Left lobe of liver (tissue), 2 donors: ENCODE measurements around the gene DHRS13. TPM values are rescaled to one million over a fixed set of nuclear protein-coding genes. Genes with fewer than 3 reads are reported as not detected.
"Not testable (repeated sequence)": the region's sequence is repeated elsewhere in the genome, so short reads cannot be mapped to it uniquely, and the experiment has no call there.

Source experiments
- ATAC-seq: fragments of 200-7000 bp; cut with Tn5 transposase; one replicate; pipeline ENCODE4 v1.9.1; 2020; ENCODE audit warnings: mild to moderate bottlenecking, moderate library complexity
- DNase-seq: peaks from one replicate; pipeline ENCODE4 v3.0.0-alpha.2; 2020; ENCODE audit warnings: low spot score
- total RNA-seq: library from RNA; stranded (reverse); gene quantifications from one replicate; pipeline ENCODE4 v1.2.1, GENCODE V29; 2021
- donor health status: DM: no; HTN: no; CAD: no; lungs with moderate emphysema.
- donor health status: DM: no; HTN: yes; CAD: no.

DHRS13 gene
- total RNA-seq, 1 donor from 2014 or later, result 5.5 TPM

DNA sequence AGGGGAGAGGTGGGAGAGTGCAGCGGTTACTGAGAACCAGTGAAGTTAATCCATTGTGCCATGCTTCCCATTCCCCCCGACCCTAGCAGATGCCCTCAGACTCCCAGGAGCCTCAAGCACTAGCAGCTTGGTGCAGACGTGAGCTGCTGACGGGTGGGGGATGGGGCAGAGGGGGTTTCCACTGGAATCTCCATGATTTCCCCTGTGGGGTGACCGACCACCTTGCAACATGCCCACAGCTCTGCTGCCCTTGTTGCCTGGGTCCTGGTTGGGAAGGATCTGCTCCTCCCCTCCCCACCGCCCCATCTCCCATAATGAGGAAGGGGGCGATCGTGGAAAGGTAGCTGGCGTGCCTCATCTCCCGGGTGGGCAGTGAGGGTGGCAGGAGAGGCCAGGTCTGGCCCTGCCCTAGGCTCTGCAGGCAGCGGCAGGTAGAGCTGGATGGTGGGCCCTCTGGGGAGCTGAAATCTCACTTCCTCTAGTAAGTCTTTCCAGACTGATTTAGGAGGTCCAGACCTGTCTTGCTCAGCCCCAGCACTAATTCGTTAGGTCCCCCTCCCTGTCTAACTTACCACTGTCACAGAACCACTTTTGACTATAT is 14.9 kb downstream of the DHRS13 start:
- ATAC-seq, result no peak

DNA sequence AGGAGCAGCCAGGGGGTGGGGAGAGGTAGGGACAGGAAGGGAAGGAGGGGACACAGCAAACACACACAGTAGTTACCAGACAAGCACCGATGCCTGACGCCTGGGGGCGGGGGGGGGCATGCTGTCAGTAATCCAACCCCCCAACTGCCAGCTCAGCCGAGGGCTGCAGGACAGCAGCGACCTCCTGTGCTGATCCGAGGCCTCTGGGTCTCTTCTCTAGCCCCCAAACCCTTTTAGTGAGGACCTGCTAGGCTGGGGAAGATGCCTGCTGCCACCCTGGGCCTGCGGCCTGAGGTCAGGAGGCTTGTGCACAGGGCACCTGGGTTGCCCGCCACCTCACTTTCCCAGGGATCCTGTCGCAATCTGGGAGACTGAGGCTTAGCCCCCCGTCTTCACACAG is 16.9 kb downstream of the DHRS13 start:
- DNase-seq, result no peak

More for the DNA sequence above, 14.9 kb downstream of the DHRS13 start:
- DNase-seq, result no peak

DNA sequence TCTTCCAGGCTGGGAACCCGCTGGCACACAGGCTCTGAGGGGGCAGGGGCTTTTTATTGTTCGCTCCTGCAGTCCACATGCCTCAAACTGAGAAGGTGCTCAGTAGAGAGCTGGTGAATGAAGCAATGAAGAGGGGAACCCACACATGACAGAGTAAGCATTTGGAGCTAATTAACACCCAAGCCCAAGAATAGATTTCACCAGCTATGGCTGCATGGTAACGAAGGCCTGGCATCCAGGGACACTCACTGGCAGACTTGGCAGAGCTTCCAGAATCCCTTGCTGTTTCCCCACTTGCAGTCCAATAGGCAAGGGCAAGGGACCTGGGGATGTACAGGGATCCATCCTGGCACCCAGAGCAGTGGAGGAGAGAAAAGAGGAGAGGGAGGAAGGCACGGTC is 17.5 kb downstream of the DHRS13 start:
- DNase-seq (no peak), ATAC-seq (no peak)

More for the DNA sequence above, 16.9 kb downstream of the DHRS13 start:
- no peak for ATAC-seq

DNA sequence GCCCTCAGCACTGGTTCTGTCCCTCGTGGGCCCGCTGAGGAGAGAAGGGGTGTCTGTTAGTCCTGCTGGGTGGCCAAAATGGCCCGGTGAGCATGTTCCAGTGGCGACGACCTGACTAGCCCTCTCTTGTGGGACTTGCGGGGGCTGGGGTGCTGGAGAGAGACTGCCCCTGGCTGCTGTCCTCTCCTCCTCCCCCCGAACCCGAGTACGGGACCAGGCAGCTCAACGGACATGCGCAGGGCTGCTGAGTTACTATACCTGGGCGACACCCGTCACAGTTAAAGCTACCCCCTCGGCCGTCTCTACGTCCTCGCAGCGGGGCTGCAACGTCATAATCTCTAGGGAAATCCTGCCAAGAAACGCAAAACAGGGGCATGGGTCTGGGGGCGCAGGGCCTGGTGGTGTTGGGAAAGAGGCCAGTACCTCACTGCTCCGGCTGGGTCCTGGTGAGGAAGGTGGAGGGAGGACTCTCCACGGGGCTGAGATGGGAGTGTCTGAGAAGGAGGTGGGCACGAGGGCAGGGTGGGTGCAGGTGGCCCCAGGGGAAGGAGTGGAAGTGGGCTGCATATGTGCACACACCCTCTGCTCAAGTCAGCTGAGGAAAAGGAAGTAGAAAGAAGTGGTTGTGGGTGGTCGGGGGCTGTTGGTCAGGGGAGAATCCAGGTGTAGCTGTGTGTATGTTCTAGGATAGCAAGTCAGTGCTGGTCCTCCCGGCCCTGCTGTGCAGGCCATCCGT is 18.7 kb downstream of the DHRS13 start:
- ATAC-seq (no peak), DNase-seq (no peak)

DNA sequence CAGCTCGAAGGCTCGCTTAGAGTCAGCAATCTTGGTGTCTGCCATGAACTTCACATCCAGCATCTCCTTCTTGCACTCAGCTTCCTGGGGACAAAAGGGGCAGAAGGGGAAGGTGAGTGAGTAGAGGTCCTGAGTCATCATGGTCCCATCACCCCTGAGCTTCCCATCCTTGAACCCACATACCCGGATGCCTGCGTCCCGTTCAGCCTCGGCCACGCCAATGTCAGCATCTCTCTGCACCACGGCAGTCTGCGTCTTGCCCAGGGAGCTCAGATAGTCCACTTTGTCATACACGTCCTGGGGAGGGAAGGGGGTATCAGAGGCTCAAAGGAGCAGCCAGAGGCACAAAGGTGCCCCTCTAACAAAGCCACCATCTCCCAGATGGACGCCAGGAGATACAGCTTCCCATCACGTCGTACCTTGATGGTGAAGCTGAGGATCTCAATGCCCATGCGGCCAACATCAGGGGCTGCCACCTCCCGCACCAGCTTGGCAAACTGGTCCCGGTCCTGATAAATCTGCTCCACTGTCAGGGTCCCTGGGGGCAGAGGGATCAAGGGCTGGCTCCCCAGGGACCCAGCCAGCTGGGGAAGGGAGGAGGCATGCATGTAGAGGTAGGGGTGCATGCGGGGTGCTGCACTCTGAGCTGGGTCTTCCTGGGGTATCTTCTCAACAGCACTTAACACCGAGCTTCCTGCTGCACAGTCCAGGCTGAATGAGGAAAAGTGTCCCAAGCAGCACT is 20.6 kb downstream of the DHRS13 start:
- DNase-seq, result no peak
- ATAC-seq, result no peak

DNA sequence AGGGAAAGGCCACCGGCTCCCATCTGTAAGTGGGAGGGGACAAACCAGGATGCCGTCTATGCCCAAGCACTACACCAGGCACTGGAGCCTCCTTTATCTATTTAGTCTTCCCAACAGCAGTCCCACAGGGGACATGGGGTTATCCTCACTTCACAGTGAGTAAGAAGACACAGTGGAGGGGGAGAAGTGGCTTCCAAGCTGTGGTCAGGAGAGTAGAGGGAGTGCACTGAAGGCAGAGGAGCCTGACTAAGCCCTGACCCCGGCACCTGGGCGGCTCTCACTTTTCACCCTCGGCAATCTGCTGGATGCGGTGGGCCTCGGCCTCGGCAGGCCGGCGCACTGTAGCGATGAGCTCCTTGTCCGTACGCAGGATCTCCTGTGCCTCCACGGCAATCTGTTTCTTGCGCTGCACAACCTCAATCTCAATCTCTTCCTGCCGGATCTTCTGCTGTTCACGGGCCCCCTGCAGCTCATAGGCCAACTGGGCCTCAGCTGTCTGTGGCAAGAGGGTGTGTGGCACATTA is 21.3 kb downstream of the DHRS13 start:
- DNase-seq (no peak), ATAC-seq (no peak)

DNA sequence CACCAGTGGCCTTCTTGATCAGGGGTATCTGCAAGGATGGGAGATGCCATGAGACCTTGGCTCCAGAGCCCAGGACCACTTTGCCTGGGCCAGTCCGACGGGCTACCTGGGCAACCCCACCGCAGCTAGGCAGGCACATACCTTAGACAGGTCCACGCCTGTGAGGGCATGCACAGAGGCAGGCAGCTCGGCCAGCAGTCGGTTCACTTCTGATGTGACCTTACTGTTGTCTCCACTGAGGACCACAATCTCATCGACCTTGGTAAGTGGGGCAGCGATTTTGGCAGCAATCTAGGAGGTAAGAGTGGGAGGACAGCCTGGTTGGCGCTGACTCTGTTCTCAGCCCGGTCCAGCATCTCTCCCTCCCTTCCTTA is 22.3 kb downstream of the DHRS13 start:
- no peak for ATAC-seq
- no peak for DNase-seq

DNA sequence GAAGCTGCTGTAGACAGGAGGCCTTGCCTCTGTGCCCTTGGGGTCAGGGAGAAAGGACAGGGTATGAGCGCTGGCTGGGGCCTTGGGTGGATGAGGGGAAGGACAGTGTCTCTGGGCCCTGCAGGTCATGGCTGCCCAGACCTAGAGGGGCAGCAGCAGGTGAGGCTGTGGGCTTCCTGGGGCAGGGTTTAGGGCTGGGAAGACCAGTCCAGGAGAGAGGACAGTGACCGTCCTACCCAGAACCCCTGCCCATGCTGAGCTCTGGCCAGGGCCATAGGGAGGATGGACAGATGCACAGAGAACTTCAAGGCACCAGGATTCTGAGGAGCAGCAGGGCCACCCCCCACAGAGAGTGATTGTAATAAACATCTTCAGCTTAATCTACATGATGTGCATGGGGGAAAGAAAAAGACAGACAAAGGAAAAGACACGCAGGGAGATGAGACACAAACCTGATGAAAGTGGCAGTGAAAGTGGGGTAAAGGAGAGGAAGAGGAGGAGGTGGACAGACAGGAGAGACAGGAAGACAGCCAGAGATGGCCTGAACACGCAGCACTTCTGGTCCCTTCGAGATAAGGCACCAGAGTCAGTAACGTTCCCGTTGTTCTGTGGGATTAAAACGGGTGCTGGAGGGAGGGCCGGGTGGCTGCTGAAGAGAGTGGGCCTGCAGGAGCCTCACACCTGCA is 22.9 kb downstream of the DHRS13 start:
- ATAC-seq (no peak), DNase-seq (no peak)

DNA sequence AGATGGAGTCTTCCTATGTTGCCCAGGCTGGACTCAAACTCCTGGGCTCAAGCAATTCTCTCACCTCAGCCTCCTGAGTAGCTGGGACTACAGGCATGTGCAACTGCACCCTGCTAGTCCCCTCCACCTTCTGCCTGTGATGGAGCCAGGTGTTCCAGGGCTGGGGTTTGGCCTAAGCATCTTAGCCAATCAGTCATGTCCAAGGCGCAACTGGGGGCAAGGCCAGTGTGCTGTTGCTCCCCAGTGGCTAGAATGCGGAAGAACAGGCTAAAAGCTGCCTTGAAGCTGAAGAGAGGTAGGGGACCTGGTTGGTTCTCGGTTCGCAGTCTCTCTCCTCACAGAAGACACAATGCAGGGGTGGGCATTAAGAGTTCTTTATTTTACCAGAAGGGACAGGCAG is 23.9 kb downstream of the DHRS13 start:
- DNase-seq (no peak), ATAC-seq (peak; percentile 74)

DNA sequence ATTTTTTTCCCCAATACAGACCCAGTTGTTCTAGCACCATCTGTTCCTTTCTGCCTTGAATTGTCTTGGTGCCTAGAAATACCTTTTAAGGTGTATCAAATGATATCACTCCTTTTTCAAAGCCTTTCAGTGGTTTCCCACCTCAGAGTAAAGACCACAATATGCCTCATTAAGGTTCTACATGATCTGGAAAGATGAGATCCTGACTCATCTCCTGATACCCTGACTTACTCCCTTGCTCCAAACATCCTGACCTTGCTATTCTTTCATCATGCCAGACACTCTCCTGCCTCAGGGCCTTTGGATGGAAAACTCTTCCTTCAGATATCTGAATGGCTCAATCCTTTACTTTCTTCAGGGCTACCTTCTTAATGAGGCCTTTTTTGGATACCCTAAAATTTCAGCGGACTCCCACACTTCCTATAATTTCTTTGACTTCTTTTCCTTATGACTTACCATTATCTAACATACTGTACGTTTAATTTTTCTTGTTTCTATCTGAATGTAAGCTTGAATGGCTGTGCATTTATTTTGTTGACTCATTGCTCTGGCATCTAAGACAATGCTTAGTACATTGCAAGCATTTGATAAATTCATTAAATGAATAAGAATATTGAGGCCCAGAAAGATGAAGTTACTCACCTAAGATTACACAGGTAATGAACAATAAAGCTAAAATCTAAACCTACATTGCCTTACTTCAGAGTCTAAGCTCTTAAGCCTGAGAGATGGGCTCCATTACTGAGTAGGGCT is 24.5 kb downstream of the DHRS13 start:
- ATAC-seq, result no peak

DNA sequence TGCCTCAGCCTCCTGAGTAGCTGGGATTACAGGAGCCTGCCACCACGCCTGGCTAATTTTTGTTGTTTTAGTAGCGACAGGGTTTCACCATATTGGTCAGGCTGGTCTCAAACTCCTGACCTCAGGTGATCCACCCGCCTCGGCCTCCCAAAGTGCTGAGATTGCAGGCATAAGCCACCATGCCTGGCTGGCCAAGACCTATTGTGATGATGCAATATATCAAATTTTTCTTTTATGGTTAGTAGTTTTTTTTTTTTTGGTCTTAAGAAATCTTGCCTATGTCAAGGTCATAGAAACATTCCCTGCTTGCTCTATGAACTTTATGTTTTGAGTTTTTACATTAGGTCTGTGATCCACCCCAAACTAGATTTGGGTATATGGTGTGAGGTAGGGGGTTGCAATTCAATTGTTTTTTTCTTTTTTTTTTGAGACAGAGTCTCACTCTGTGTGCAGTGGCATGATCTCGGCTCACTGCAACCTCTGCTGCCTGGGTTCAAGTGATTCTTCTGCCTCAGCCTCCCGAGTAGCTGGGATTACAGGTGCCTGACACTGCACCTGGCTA is 25.6 kb downstream of the DHRS13 start:
- ATAC-seq, DNase-seq: not testable (repeated sequence)

More for the DNA sequence above, 24.5 kb downstream of the DHRS13 start:
- DNase-seq, result no peak

DNA sequence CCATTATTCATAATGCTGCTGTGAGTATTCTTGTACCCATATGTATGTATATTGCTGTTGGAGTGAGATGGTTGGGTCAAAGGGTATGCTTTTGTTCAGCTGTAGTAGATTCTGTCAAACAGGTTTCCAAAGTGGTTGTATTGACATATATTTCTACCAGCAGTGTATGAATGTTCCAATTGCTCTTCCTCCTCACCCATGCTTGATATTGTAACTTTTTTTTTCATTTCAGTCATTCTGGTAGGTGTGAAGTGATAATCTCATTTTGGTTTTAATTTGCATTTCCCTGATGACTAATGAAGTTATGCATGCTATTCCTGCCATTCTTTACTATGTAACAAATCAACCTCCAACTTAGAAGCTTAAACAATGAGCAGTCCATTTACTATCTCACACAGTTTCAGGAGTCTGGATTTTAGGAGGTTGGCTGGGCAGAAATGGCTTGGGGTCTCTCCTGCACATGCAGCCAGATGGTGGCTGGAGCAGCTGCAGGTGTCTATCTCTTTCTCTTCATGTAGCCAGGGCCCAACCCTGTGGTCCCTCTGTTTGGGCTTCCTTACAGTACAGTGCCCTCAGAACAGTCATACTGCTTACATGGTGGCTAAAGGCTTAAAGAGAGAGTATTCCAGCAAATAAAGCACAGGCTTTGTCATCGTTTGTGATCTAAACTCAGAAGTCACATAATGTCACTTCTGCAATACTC is 26.9 kb downstream of the DHRS13 start:
- ATAC-seq (no peak), DNase-seq (no peak)

DNA sequence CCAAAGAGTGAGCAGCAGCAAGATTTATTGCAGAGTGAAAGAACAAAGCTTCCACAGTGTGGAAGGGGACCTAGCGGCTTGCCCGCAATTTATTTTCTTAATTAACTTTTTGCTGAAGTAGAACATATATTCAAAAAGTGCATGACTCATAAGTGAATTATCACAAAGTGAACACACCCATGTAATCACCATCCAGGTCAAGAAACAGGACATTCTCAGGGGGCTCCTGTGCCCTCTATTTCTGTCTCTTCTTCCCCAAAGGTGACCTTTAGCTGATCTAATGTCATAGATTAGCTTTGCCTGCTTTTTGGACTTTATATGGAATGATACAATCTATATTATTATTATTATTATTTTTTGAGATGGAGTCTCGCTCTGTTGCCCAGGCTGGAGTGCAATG is 28.1 kb downstream of the DHRS13 start:
- no peak for DNase-seq
- no peak for ATAC-seq

DNA sequence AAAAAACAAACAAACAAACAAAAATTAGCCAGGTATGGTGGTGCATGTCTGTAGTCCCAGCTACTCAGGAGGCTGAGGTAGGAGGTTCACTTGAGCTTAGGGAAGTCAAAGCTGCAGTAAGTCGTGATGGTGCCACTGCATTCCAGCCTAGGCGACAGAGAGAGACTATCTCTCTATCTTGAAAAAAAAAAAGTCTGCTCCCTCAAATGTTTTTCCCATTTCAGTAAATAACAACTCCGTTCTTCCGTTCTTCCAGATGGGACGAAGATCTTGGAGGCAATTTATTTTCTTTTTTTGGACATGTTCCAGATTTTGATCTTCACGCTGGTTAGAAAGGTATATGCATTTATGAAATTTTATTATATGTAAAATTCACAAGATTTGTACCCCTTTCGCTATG is 29.0 kb downstream of the DHRS13 start:
- DNase-seq, result no peak
- ATAC-seq, result no peak

DNA sequence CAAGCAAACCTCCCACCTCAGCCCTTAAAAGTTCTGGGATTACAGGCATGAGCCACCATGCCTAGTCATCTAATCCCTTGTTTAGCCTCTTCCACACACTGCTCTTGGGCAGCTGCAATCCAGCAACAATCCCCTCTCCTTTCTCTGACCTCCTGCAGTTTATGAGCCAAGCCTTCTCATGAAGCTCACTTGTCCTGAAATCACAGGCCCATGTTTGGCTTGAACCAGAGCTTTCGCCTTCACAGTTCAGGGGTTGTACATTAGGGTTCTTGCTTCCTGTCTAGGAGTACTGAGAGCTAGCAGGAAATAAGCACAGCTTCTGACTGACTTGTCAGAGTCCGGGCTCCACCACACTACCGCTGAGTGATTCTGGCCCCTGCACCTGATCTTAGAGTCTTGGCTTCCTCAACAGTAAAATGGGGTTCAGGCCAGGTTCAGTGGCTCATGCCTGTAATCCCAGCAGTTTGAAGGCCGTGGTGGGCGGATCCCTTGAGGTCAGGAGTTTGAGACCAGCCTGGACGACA is 31.8 kb downstream of the DHRS13 start:
- peak; percentile 26 for ATAC-seq
- DNase-seq, result no peak

DNA sequence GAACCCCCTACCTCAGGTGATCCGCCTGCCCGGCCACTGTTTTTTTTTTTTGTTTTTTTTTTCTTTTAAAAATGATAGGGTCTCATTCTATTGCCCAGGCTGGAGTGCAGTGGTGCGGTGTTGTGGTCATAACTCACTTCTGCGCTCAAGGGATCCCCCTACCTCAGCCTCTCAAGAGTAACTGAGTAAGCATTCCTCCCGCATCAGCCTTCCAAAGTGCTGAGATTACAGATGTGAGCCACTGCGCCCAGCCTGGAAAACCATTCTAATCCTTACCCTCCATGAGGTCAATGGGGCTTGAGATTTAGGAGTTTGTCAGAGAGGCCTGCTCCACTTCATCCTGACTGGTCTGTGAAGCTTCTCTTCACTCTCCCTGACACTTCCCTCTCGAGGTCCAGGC is 35.6 kb downstream of the DHRS13 start:
- DNase-seq (no peak), ATAC-seq (no peak)

DNA sequence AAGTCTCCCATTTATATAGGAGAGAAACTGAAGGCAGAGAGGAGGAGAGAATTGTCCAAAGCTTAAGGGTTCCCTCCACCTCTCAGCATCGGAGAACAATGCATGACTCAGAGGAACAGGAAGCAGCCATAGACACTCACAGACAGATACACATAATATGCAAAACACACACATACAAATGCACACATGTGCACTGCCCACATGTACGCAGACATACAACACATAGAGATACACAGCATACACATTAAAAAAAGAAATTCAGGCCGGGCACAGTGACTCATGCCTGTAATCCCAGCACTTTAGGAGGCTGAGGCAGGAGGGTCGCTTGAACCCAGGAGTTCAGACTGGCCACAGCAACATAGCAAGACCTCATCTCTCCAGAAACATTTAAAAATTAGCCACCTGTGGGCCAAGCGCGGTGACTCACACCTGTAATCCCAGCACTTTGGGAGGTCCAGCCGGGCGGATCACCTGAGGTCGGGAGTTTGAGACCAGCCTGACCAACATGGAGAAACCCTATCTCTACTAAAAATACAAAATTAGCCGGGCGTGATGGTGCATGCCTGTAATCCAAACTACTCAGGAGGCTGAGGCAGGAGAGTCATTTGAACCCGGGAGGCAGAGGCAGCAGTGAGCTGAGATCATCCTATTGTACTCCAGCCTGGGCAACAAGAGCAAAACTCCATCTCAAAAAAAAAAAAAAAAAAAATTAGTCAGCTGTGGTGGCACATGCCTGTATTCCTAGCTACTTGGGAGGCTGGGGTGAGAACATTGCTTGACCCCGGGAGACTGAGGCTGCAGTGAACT is 36.7 kb downstream of the DHRS13 start:
- no peak for DNase-seq
- no peak for ATAC-seq
